Measurements from ENCODE around the gene DAAM2. TPM values are rescaled to one million over a fixed set of nuclear protein-coding genes. Genes with fewer than 3 reads are reported as not detected.

Gene DAAM2
- polyA plus RNA-seq, 1 experiment = 60.6 TPM

DNA sequence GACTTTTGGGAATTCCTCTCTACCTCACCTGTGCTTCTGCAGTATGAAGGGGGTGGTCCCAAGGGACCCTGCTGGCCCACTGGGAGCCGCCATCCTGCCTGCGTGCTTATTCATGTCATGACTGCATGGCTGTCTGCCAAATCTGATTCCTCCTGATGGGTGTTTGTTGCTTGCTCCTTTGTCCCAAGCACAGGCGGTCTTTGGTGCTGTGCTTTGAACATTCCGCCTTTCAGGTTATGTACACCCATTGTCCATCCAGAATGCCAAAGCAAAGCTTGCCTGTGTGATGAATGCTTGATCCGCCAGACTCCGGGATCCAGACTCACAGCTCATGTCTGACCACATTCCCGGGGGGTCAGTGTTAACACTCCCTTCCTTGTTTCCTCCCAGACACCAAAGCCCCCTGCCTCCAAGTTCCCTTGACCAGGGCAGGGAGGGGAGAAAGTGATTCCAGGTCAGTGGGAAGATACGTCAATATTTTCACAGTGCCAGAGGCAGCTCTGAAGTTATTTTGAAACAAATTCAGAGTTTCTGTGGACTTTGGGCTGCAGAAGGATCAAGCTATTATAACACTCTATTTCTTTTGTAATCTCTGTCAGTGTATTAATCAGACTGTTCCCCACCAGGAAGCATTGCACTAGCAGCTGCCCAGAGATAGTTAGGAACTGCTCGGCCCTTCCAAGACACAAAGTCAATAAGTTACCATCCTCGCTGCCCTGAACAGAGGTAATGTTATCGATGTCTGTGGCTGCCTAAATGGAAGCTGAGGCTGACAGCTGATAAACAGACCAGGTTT is 9.5 kb downstream of the DAAM2 start:
- CTCF ChIA-PET = interaction anchor here (1.2 to 1.7 kb wide), 2 partner anchors 10 kb away, joined by 3 to 6 read pairs; no protein-coding TSS in a partner anchor
- no peaks in the 10 kb centered on the region for H3K27me3 ChIP-seq (ENCODE audit: control insufficient read depth, insufficient read depth, low read length)
- TF ChIP-seq, protein P1, sequence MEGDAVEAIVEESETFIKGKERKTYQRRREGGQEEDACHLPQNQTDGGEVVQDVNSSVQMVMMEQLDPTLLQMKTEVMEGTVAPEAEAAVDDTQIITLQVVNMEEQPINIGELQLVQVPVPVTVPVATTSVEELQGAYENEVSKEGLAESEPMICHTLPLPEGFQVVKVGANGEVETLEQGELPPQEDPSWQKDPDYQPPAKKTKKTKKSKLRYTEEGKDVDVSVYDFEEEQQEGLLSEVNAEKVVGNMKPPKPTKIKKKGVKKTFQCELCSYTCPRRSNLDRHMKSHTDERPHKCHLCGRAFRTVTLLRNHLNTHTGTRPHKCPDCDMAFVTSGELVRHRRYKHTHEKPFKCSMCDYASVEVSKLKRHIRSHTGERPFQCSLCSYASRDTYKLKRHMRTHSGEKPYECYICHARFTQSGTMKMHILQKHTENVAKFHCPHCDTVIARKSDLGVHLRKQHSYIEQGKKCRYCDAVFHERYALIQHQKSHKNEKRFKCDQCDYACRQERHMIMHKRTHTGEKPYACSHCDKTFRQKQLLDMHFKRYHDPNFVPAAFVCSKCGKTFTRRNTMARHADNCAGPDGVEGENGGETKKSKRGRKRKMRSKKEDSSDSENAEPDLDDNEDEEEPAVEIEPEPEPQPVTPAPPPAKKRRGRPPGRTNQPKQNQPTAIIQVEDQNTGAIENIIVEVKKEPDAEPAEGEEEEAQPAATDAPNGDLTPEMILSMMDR (IDR thresholded peaks at IDR 0.05; ENCODE audit: insufficient read depth, low read depth, low read length) = no peak
- POLR2A ChIA-PET = interaction anchor here (0.6 kb wide), 1 partner anchor 188 kb away, joined by 4 read pairs; no protein-coding TSS in a partner anchor
- no peak for DNase-seq (ENCODE audit: low read depth)
- no peak overlapping the region for H3K4me3 ChIP-seq (ENCODE audit: low read depth, low read length)
- H3K36me3 ChIP-seq (ENCODE audit: control insufficient read depth, insufficient read depth, low read length) = peaks cover 1% of the 10 kb centered on the region; the same call in 1 of the 2 replicates

DNA sequence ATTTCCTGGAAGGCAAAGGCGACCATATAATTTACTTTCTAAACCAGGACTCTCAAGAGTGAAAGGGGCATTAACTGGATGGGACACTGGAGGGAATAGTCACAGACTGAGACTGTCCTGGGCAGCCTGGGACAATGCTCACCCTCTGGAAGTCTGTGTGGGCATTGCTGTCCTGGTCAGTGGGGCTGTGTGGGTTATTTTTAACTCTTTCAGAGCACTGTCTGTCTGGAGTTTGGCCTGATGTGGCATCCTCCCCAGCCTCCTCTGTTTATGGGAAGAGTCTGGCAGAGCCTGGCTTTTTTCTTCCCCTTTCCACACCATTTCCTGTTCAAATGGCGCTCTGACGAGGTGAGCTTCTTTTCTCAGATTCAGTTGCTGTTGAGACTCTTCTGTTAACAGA is 11.7 kb downstream of the DAAM2 start:
- ChIA-PET CTCF (interaction anchor here (1.1 to 1.7 kb wide), 2 partner anchors 8 to 16 kb away, joined by 3 to 5 read pairs; no protein-coding TSS in a partner anchor), POLR2A (interaction anchor here (0.6 to 0.8 kb wide), 2 partner anchors 8 to 138 kb away, joined by 3 to 4 read pairs; no protein-coding TSS in a partner anchor)
- H3K36me3 ChIP-seq (ENCODE audit: control insufficient read depth, insufficient read depth, low read length) = peaks cover 1% of the 10 kb centered on the region; the same call in 1 of the 2 replicates
- TF ChIP-seq, protein P1 (IDR thresholded peaks at IDR 0.05; ENCODE audit: insufficient read depth, low read depth, low read length) = no peak
- no peaks in the 10 kb centered on the region for H3K27me3 ChIP-seq (ENCODE audit: control insufficient read depth, insufficient read depth, low read length)
- no peak for DNase-seq (ENCODE audit: low read depth)
- no peak overlapping the region for H3K4me3 ChIP-seq (ENCODE audit: low read depth, low read length)

DNA sequence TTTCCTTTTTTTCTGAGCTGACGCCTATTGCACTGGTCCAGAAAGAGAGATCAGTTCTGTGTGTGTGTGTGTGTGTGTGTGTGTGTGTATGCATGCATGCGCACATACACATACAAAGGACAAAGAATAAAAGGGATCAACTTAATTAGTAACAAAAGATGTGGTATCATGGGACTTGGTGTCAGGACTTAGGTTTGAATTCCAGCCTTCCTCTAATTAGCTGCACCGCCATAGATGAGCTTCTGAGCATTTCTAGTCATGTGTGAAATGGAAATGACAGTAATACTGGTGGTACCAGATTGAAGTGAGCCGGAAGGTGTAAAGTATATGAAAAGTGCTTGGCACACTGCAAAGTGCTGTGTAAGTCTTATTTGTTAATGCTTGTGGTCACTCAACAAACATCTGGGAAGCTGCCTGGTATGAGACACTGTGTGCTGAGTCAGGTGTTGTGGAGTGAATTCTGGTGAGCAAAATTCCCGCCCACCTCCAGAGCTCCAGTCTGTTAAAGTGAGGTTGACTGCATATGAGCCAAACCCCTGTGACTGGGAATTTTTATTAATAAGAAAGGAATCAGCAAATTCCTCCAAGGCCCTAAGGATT is 12.4 kb downstream of the DAAM2 start:
- ChIA-PET POLR2A (interaction anchor here (0.8 kb wide), 1 partner anchor 9 kb away, joined by 4 read pairs; no protein-coding TSS in a partner anchor), CTCF (interaction anchor here (0.8 to 1.7 kb wide), 6 partner anchors 9 to 140 kb away, joined by 3 to 5 read pairs (median 4); no protein-coding TSS in a partner anchor)
- peak; percentile 82 for DNase-seq (ENCODE audit: low read depth)
- no peaks in the 10 kb centered on the region for H3K27me3 ChIP-seq (ENCODE audit: control insufficient read depth, insufficient read depth, low read length)
- no peak overlapping the region for H3K4me3 ChIP-seq (ENCODE audit: low read depth, low read length)
- TF ChIP-seq, protein P1 (IDR thresholded peaks at IDR 0.05; ENCODE audit: insufficient read depth, low read depth, low read length) = no peak
- peaks cover 1% of the 10 kb centered on the region; the same call in 1 of the 2 replicates for H3K36me3 ChIP-seq (ENCODE audit: control insufficient read depth, insufficient read depth, low read length)

DNA sequence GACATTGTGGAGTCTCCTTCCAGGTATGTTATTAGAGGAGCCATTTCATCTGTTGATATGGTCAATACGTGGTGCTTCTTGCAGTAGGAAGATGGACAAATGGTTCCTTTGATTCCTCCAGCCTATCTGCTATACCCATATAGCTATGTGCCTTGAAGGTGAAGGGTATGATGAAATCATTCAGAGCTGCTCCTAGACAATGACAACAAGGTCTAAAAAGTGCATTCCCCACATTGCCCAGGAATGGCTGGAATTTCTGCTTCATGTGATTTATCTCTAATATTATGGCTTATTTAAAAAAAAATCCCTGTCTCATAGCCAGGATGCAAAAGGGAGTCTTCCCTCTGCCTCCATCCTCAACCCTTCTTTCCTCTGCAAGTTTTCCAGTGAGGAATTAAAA is 14.1 kb downstream of the DAAM2 start:
- TF ChIP-seq, protein P1 (IDR thresholded peaks at IDR 0.05; ENCODE audit: insufficient read depth, low read depth, low read length) = no peak
- ChIA-PET CTCF (interaction anchor here (1.1 kb wide), 1 partner anchor 9 kb away, joined by 4 read pairs; no protein-coding TSS in a partner anchor), POLR2A (no interaction called here)
- Histone ChIP-seq H3K36me3 (ENCODE audit: control insufficient read depth, insufficient read depth, low read length) (peaks cover 1% of the 10 kb centered on the region; the same call in 1 of the 2 replicates), H3K27me3 (ENCODE audit: control insufficient read depth, insufficient read depth, low read length) (no peaks in the 10 kb centered on the region), H3K4me3 (ENCODE audit: low read depth, low read length) (no peak overlapping the region)
- peak; percentile 43 for DNase-seq (ENCODE audit: low read depth)

DNA sequence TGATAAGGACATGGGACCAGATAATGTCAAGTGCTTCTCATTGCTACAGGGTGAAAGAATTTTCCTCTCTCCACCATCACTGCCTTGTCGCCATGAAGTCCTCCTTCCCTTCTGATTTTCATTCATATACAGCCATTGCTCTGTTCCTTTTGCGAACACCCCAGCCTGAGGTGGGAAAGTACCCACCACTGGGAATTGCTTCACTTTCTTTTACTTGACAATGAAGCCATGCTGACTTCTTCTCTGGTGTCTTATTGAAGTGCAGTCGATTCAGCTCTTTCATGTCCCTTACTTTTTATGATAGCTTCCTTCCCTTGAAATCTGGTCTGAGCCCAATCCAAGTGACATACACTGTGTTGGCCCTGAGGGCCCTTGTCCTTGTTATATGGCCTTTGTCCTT is 16.2 kb downstream of the DAAM2 start:
- POLR2A ChIA-PET = no interaction called here
- Histone ChIP-seq H3K27me3 (ENCODE audit: control insufficient read depth, insufficient read depth, low read length) (no peaks in the 10 kb centered on the region), H3K4me3 (ENCODE audit: low read depth, low read length) (no peak overlapping the region), H3K36me3 (ENCODE audit: control insufficient read depth, insufficient read depth, low read length) (no peaks in the 10 kb centered on the region)
- CTCF ChIA-PET = interaction anchor here (1.0 to 1.4 kb wide), 2 partner anchors 56 to 208 kb away, joined by 3 to 4 read pairs; no protein-coding TSS in a partner anchor
- no peak for DNase-seq (ENCODE audit: low read depth)
- TF ChIP-seq, protein P1 (IDR thresholded peaks at IDR 0.05; ENCODE audit: insufficient read depth, low read depth, low read length) = no peak

Measured in BJ (cell line).